ENCODE data around the gene POFUT1.
A peak's percentile ranks its signal among the peaks of the same experiment; 100 is the strongest.
"Not testable (repeated sequence)": the region's sequence is repeated elsewhere in the genome, so short reads cannot be mapped to it uniquely, and the experiment has no call there.

Gene POFUT1

DNA sequence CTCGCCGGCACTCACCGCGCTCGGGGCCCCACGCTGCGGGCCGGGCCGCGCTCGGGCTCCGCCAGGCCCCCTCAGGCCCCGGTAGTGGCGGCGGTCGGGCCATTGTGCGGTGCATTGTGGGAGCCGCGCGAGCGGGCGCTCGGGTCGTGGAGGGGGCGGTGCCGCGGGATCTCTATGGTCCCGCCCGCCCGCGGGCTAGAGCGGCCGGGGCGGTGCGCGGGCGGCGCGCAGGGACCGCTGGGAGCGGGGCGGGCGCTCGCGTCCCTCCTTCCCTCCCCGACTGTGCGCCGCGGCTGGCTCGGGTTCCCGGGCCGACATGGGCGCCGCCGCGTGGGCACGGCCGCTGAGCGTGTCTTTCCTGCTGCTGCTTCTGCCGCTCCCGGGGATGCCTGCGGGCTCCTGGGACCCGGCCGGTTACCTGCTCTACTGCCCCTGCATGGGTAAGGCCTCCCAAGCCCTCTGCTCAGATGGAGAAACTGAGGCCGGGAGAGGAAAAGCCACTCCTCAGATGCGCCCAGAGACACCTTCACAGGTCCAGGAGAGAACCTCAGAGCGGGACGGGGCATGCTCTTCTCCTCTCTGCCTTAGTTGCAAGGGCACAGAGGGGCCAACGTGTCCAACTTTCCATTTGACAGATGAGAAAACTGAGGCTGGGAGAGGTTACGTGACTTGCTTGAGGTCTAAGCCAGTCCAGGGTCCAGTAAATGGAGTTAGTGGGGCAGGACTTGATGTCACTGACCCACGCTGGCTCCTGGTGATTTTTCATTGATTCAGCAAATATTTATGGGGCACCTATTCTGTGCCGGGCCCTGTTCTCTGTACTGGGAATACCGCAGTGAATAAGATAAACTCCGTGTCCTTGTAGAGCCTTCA lies at the start of gene POFUT1, which contains the start of gene PLAGL2:
TSS of gene POFUT1 (plus strand) at position 255 of the 873 bp plus-strand sequence. CDS start at position 317, 62 bp downstream.
TSS of gene PLAGL2 (minus strand) at position 118 of the 873 bp plus-strand sequence. CDS start 5,565 bp downstream, outside the sequence.
- peak; percentile 90 for DNase-seq

DNA sequence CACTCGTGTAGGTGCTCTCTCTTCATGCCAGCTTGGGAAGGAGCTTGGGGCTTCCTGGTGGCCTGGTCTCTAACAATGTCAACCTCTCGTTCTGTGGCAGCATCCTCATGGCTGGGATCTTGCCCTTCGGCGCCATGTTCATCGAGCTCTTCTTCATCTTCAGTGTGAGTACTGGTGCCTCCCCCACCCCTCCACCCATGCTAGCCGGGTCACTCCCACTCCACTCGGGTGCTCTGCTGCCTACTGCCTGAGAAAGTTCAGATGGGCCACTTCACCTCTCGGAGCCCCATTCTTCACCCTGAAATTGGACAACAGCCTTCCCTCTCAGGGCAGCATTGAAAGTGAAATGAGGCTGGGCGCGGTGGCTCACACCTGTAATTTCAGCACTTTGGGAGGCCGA lies 49.3 kb upstream of the POFUT1 start:
- DNase-seq: no peak

DNA sequence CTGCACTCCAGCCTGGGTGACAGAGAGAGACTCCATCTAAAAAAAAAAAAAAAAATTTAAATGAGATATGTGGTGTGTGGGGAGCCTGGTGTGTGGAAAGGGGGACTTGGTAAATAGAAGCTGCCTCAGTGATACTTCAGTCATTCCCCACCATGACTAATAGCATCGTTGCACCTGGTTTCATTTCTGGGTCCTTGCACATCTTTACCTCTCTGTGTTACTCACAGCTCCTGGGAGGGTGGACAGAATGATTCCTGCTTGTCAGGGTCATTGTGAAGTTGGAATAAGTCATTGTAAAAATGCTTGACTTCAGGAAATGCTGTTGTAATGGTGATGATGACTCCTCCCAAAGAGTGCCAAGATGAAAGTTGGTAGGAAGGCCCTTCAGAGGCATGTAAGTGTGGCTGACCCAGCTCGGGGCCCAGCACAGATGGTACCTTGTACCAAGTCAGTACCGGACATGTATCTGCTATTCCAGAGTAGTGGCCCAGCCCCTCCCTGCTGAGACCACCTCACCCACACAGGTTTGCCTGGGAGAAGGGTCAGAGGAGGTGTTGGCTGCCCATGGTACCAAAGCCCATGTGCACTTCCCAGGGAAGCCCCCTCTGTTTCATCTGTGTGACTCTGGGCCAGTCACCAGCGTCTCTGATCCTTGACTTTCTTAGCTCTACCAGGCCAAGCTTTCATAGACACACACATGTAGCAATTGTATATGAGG lies 48.6 kb upstream of the POFUT1 start:
- DNase-seq: no peak

DNA sequence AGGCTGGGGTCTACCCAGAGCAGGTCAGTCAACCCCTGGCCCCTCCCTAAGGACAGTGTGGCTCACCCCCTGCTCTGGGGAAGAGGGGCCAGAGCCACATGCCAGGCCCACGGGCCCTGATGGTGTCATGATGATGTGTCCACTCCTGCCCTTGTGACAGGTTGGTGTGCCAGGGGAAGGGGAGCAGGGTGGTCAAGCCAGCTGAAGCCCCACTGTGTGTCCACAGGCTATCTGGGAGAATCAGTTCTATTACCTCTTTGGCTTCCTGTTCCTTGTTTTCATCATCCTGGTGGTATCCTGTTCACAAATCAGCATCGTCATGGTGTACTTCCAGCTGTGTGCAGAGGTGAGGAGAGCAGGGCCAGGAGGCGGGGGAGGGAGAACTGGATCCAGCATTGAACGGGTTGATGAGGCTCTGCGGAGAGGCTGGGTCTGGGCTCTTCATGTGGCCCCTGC lies 47.9 kb upstream of the POFUT1 start:
- DNase-seq: no peak

GRCh38 chr20:32160341-32160740 lies 47.3 kb upstream of the POFUT1 start:
- no peak for DNase-seq

- DNase-seq: no peak
Observed at GRCh38 chr20:32162351-32162750, 45.3 kb upstream of the POFUT1 start.

- no peak for DNase-seq
Observed at GRCh38 chr20:32163951-32164350, 43.7 kb upstream of the POFUT1 start.

- DNase-seq: no peak
Observed at GRCh38 chr20:32164984-32165735, 42.5 kb upstream of the POFUT1 start.

- DNase-seq: no peak
Observed at GRCh38 chr20:32165836-32166545, 41.7 kb upstream of the POFUT1 start.

DNA sequence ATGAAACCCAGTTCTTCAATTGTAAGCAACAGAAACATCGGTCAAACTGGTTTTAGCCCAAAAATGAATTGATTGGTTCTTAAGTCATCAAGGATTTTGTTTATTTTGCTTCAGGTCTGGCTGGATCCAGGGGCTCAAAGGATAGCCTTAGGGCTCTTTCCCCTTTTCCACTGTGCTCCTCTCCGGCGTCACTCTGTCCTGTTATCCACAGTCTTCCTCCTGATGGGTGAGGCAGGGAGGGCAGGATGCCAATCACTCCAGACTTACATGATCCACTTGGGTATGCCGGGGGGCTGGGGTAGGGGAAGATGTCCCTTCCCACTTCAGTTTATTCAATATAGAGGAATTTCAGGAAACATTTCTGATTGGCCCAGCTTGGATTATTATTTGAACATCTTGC lies 40.1 kb upstream of the POFUT1 start:
- no peak for DNase-seq

GRCh38 chr20:32168184-32168910 lies 39.3 kb upstream of the POFUT1 start:
- no peak for DNase-seq

GRCh38 chr20:32177696-32178095 lies 30.0 kb upstream of the POFUT1 start:
- not testable (repeated sequence) for DNase-seq

DNA sequence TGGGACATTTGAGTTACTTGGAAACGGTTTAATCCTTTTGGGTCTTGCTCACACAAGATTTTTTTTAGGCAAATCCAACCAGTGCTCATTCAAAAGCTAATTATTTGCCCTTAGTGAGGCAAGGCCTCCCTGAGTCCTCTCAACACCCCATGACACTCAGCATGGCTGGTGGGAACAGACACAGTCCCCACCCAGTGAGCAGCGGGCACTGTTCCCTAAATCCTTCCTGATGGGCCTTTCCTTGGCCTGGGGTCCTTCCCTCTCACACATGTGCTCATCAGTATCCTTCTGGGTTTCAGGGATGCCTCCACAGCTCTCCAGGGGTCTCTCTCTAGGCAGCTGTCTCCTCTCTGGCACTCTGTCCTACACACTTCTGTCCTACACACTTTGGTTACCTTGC lies 28.2 kb upstream of the POFUT1 start:
- DNase-seq: no peak

DNA sequence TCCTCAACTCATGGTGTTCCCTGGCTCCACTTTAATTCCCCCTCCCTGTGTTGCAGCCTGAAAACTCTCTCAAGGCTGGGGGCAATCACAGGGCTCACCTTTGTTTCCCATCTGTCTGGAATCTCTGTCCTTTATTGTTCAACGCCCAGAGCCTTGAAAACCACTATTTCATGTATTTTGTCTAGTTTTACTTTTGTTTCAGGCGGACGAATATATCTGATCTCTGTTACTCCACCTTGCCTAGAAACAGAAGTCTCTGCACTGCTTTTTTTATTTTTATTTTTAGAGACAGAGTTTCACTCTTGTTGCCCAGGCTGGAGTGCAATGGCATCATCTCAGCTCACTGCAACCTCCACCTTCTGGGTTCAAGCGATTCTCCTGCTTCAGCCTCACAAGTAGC lies 27.7 kb upstream of the POFUT1 start:
- no peak for DNase-seq

DNA sequence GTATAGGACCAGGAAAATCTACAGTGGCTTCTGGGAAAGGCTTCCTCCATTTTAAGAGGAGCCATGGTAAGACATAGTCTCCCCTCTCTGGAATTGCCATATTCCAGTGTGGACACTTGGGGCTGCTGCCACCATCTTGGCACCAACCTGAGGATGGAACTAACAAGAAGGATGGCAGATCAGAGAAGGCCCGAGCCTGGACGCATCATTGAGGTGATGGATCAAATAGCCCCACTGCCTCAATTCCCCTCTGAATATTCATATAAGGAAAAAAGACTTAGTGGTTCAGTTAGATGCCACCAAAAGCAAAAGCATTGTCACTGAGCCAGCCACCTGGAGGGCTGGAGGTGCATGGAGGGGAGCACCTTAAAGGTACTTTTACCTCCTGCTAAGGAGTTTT lies 26.1 kb upstream of the POFUT1 start:
- DNase-seq: no peak

GRCh38 chr20:32183947-32184635 lies 23.6 kb upstream of the POFUT1 start:
- no peak for DNase-seq

DNA sequence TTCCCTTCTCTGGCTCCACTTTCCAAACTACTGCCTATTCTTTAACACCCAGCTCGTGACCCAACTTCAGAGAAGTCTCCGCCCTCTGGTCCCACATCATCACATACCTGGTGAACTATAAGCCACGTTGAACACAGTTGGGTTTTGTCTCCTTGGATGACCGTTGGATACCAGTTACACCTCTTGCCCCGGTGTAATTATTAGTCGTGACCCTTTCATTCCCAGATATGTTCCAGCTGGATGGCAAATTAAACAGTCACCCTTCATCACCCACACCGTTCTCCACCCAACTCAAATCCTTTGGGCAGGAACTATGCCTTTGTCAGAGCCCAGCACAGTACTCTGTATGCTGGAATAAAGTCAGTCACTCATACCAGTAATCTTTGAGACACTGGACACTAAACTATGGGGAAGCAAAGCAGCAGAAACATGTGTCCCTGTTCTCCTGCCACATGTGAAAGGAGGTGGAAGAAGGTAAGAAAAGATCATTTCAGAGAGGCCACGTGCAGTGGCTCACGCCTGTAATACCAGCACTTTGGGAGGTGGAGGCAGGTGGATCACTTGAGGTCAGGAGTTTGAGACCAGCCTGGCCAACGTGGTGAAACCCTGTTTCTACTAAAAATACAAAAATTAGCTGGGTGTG lies 22.6 kb upstream of the POFUT1 start:
- no peak for DNase-seq

GRCh38 chr20:32186506-32186905 lies 21.2 kb upstream of the POFUT1 start:
- DNase-seq: no peak

DNA sequence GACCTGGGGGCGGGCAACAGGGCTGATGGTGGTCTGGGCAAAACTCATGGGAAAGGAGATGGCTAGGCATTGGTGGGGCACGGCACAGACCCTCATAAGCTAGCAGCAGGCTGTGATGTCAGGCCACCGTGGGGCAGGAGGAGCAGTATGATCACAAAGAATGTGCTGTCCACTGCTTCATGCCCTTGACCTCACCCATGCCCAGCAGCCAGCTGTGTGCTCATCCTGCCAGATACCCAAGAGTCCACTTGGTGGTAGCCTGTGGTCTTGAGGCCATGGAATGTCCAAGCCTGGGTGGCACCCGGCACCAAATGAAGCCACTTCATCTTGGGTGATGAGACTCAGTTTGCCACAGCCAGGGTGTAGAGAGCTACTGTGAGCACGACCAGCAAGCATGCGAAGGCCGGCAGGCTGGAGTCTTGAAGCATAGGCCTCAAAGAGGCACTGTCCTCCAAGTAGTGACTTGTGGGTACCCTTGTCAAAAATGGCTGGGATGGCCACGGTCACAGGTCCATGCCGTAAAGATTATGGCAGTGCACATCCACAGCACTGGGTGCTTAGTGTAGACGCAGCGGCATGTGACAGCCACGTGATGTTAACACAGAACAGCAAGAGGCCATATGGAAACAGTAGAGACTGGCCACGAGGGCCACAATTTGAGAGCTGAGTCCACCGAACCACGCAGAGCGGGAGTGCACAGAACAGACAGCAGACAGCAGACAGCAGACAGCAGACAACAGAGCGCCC lies 19.1 kb upstream of the POFUT1 start:
- no peak for DNase-seq

- no peak for DNase-seq
Observed at GRCh38 chr20:32189123-32189410, 18.6 kb upstream of the POFUT1 start.

Measured in stimulated activated CD4-positive, alpha-beta T cell treated with anti-CD3 and anti-CD28 coated beads, Interleukin-4, amount 100 ng/mL, for 24 hours (primary cell).